Measurements from ENCODE around the gene CYLD.

DNA sequence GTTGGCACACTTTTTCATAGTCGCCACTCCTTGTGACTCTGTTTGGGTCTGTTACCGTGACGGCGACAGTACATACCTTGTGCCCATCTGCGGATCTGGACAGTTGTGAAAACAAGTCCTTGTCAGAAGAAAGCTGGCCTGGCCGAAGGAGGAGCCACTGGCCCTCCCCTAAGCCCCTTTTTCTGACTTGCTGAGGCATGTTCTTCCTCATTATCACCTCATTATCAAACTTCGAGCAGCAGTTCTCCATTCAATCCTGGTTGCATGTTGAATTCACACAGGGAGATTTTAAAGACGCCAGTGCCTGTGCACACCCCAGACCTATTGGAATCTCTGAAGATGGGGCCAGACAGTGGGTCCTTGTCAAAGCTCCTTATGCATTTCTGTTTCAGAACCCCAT lies 61.1 kb downstream of the CYLD start:
- TF ChIP-seq EZH2 (IDR thresholded peaks at IDR 0.05; ENCODE audit: insufficient read depth, poor library complexity, severe bottlenecking) = no peak
- no peak for TF ChIP-seq EZH2phosphoT487 (IDR thresholded peaks at IDR 0.05; ENCODE audit: insufficient read depth, low read depth)
